Natural killer cell (primary cell): ENCODE measurements around the gene VPS13D. TPM values are rescaled to one million over a fixed set of nuclear protein-coding genes. Genes with fewer than 3 reads are reported as not detected.

ENCODE experiments used
- ATAC-seq, 3 donors: fragments of 150-1000 bp in 2 of 3; fragments of 200-7000 bp in 1 of 3; cut with Tn5 transposase; 1 replicate in 1 of 3; 2 replicates in 2 of 3; pipeline ENCODE4 v1.10.0; 2021; ENCODE audit warnings: mild to moderate bottlenecking in 2 of 3, moderate library complexity in 2 of 3
- DNase-seq, 2 donors: peaks; one replicate each; pipeline versions ENCODE4 v3.0.0 to v3.0.0-alpha.2; 2013 to 2021; ENCODE audit warnings: mixed read lengths in 1 of 2
- H3K27ac ChIP-seq: one replicate; pipeline ENCODE4 v1.5.1; 2013; ENCODE audit warnings: mild to moderate bottlenecking, low read length
- H3K27me3 ChIP-seq: one replicate; pipeline ENCODE4 v1.6.1; 2013; ENCODE audit warnings: low read length; ENCODE audit not compliant: control insufficient read depth, insufficient read depth
- H3K36me3 ChIP-seq: one replicate; pipeline ENCODE4 v1.6.1; 2013; ENCODE audit warnings: low read length; ENCODE audit not compliant: control insufficient read depth, insufficient read depth
- H3K4me1 ChIP-seq: one replicate; pipeline ENCODE4 v1.6.1; 2013; ENCODE audit warnings: low read length; ENCODE audit not compliant: control insufficient read depth, insufficient read depth
- H3K4me3 ChIP-seq: one replicate; pipeline ENCODE4 v1.5.1; 2013; ENCODE audit warnings: low read length
- H3K9me3 ChIP-seq: one replicate; pipeline ENCODE4 v1.6.1; 2013; ENCODE audit warnings: low read length; ENCODE audit not compliant: control insufficient read depth, insufficient read depth
- H3K27ac Mint-ChIP-seq, 2 donors: one replicate each; pipeline ENCODE4 v1.8.0; 2022; ENCODE audit warnings: mild to moderate bottlenecking in 2 of 2, mixed read lengths in 2 of 2, moderate library complexity in 1 of 2
- H3K27me3 Mint-ChIP-seq, 2 donors: one replicate each; pipeline ENCODE4 v1.8.0; 2022; ENCODE audit warnings: low read depth in 2 of 2, mixed read lengths in 2 of 2
- H3K36me3 Mint-ChIP-seq: one replicate; pipeline ENCODE4 v1.8.0; 2022; ENCODE audit warnings: mixed read lengths
- H3K4me1 Mint-ChIP-seq, 2 donors: one replicate each; pipeline ENCODE4 v1.8.0; 2022; ENCODE audit warnings: mixed read lengths in 2 of 2
- H3K4me3 Mint-ChIP-seq: one replicate; pipeline ENCODE4 v1.8.0; 2022; ENCODE audit warnings: mild to moderate bottlenecking, moderate library complexity, mixed read lengths
- H3K9me3 Mint-ChIP-seq, 2 donors: one replicate each; pipeline ENCODE4 v1.8.0; 2022; ENCODE audit warnings: mixed read lengths in 2 of 2
- WGBS: methylation state at CpG from one replicate; pipeline ENCODE4 v1.1.7; 2013; ENCODE audit warnings: missing lambda C conversion rate; ENCODE audit not compliant: insufficient coverage; 5-methylcytosine and 5-hydroxymethylcytosine counted together
- intact Hi-C: fragments of 100-400 bp; cut with micrococcal nuclease; formaldehyde crosslinking; loops from one replicate; pipeline ENCODE4 v1.14.2; 2022
- total RNA-seq, 4 donors: library from RNA; stranded (reverse); fragments of 120-200 nt in 1 of 4; gene quantifications; one replicate each; pipeline versions ENCODE4 v1.2.3 to v1.2.4, GENCODE V29; 2013 to 2022
- TF ChIP-seq, protein P1 (sequence below): fragments of 200-600 bp; IDR thresholded peaks from one replicate; pipeline ENCODE4 v1.8.0; 2022; ENCODE audit warnings: antibody characterized with exemption

VPS13D gene
- total RNA-seq, 3 donors from 2014 or later (not counting 1 experiment from before 2014, with no cell fraction given), result 66.3 to 94.0 (median 81.7) TPM

DNA sequence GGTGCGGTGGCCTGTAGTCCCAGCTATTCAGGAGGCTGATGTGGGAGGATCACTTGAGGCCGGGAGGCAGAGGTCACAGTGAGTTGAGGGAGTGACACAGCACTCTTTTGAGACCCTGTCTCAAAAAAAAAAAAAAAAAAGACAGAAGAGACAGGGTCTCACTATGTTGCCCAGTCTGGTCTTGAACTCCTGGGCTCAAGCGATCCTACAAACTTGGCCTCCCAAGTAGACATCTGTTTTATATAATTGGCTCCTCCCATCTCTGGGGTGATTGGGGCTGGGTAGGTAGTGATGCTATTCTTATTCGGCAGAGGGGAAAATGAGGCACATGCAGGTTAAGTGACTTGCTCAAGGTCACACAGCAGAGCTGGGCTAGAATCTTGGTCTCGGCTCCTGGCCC lies 23.6 kb upstream of the VPS13D start:
- Mint-ChIP-seq H3K4me1 (peaks cover 52 to 72% of the 10 kb centered on the region in 2 donors), H3K27ac (peak overlapping the region; percentile 86 to 88), H3K4me3 (no peak overlapping the region), H3K27me3 (no peaks in the 10 kb centered on the region), H3K9me3 (no peaks in the 10 kb centered on the region), H3K36me3 (no peaks in the 10 kb centered on the region)
- no peak for DNase-seq
- H3K27me3 ChIP-seq, result no peaks in the 10 kb centered on the region
- H3K4me3 ChIP-seq, result no peak overlapping the region
- ATAC-seq, result no peak
- TF ChIP-seq, protein P1, sequence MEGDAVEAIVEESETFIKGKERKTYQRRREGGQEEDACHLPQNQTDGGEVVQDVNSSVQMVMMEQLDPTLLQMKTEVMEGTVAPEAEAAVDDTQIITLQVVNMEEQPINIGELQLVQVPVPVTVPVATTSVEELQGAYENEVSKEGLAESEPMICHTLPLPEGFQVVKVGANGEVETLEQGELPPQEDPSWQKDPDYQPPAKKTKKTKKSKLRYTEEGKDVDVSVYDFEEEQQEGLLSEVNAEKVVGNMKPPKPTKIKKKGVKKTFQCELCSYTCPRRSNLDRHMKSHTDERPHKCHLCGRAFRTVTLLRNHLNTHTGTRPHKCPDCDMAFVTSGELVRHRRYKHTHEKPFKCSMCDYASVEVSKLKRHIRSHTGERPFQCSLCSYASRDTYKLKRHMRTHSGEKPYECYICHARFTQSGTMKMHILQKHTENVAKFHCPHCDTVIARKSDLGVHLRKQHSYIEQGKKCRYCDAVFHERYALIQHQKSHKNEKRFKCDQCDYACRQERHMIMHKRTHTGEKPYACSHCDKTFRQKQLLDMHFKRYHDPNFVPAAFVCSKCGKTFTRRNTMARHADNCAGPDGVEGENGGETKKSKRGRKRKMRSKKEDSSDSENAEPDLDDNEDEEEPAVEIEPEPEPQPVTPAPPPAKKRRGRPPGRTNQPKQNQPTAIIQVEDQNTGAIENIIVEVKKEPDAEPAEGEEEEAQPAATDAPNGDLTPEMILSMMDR, result no peak
- intact Hi-C loops, result no loop called here
- 93% methylated on average over 4 of the region's 5 CpGs for WGBS
- H3K36me3 ChIP-seq, result peaks cover 51% of the 10 kb centered on the region
- no peak overlapping the region for H3K27ac ChIP-seq
- H3K4me1 ChIP-seq, result peaks cover 70% of the 10 kb centered on the region
- no peaks in the 10 kb centered on the region for H3K9me3 ChIP-seq

DNA sequence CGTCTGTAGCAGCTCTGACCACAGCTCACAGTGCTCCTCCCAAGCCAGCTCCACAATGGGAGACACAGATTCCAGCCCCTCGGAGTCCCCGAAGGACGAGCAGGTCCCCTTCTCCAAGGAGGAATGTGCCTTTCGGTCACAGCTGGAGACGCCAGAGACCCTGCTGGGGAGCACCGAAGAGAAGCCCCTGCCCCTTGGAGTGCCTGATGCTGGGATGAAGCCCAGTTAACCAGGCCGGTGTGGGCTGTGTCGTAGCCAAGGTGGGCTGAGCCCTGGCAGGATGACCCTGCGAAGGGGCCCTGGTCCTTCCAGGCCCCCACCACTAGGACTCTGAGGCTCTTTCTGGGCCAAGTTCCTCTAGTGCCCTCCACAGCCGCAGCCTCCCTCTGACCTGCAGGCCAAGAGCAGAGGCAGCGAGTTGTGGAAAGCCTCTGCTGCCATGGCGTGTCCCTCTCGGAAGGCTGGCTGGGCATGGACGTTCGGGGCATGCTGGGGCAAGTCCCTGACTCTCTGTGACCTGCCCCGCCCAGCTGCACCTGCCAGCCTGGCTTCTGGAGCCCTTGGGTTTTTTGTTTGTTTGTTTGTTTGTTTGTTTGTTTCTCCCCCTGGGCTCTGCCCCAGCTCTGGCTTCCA lies 22.9 kb upstream of the VPS13D start:
- ATAC-seq, result no peak
- H3K4me1 ChIP-seq, result peaks cover 66% of the 10 kb centered on the region
- no peaks in the 10 kb centered on the region for H3K27me3 ChIP-seq
- DNase-seq, result no peak
- H3K27ac ChIP-seq, result no peak overlapping the region
- WGBS, result 87% methylated on average over 17 of the region's 17 CpGs
- peaks cover 49% of the 10 kb centered on the region for H3K36me3 ChIP-seq
- H3K9me3 Mint-ChIP-seq, result no peaks in the 10 kb centered on the region
- H3K27me3 Mint-ChIP-seq, result no peaks in the 10 kb centered on the region
- TF ChIP-seq, protein P1, result no peak
- intact Hi-C loops, result no loop called here
- no peak overlapping the region for H3K4me3 ChIP-seq
- no peaks in the 10 kb centered on the region for H3K36me3 Mint-ChIP-seq
- peaks cover 45 to 68% of the 10 kb centered on the region in 2 donors for H3K4me1 Mint-ChIP-seq
- H3K9me3 ChIP-seq, result no peaks in the 10 kb centered on the region
- H3K27ac Mint-ChIP-seq, result peak overlapping the region; percentile 58 to 88
- no peak overlapping the region for H3K4me3 Mint-ChIP-seq

DNA sequence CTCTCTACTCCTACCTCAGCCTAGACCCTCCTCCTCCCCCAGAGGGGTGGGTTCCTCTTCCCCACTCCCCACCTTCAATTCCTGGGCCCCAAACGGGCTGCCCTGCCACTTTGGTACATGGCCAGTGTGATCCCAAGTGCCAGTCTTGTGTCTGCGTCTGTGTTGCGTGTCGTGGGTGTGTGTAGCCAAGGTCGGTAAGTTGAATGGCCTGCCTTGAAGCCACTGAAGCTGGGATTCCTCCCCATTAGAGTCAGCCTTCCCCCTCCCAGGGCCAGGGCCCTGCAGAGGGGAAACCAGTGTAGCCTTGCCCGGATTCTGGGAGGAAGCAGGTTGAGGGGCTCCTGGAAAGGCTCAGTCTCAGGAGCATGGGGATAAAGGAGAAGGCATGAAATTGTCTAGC lies 21.6 kb upstream of the VPS13D start:
- H3K4me1 ChIP-seq, result peaks cover 53% of the 10 kb centered on the region
- 90% methylated on average over 6 of the region's 6 CpGs for WGBS
- peak in 1 of 2 donors; percentile 30 for DNase-seq
- no peak for ATAC-seq
- Mint-ChIP-seq H3K27ac (peak overlapping the region; percentile 79 to 88), H3K27me3 (no peaks in the 10 kb centered on the region), H3K36me3 (no peaks in the 10 kb centered on the region), H3K4me1 (peaks cover 31 to 58% of the 10 kb centered on the region in 2 donors), H3K9me3 (no peaks in the 10 kb centered on the region), H3K4me3 (no peak overlapping the region)
- H3K27me3 ChIP-seq, result no peaks in the 10 kb centered on the region
- TF ChIP-seq, protein P1, result no peak
- H3K27ac ChIP-seq, result peak overlapping the region; percentile 28
- H3K36me3 ChIP-seq, result peaks cover 35% of the 10 kb centered on the region
- H3K4me3 ChIP-seq, result no peak overlapping the region
- H3K9me3 ChIP-seq, result no peaks in the 10 kb centered on the region
- intact Hi-C loops, result no loop called here
